AG08395 (cell line): ENCODE measurements around the gene SFMBT1.
"Not testable (repeated sequence)": the region's sequence is repeated elsewhere in the genome, so short reads cannot be mapped to it uniquely, and the experiment has no call there.

Source experiments
- DNase-seq: peaks from one replicate; pipeline ENCODE4 v3.0.0; 2012; ENCODE audit warnings: mixed read lengths, low spot score

The SFMBT1 gene

GRCh38 chr3:53072653-53073552 lies 27.0 kb upstream of the SFMBT1 start:
- DNase-seq, result peak; percentile 89

DNA sequence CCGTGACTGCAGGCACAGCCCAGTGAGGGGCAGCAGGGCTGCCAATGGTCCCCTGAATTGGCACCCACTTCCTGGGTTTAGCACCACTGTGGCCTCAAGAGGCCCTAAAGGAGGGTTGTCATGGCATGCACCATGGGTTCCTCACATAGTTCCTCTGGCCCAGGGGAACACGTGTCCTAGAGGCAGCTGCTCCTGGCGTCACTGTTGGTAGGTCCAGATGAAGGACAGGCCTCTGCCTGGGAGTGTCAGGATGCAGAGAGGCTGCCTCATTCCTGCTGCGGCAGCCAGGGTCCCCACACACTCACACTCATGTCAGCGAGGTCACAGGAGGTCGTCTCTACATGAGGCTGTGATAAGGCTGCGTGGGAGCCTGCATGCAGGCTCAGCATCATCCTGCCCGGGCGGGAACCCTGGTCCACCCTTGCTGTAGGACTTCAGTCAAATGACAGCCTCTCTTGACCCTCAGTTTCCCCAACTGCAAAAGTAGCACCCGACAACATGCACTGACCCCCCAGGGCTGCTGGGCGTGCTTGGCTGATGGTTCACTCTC lies 26.1 kb upstream of the SFMBT1 start:
- DNase-seq, result no peak

DNA sequence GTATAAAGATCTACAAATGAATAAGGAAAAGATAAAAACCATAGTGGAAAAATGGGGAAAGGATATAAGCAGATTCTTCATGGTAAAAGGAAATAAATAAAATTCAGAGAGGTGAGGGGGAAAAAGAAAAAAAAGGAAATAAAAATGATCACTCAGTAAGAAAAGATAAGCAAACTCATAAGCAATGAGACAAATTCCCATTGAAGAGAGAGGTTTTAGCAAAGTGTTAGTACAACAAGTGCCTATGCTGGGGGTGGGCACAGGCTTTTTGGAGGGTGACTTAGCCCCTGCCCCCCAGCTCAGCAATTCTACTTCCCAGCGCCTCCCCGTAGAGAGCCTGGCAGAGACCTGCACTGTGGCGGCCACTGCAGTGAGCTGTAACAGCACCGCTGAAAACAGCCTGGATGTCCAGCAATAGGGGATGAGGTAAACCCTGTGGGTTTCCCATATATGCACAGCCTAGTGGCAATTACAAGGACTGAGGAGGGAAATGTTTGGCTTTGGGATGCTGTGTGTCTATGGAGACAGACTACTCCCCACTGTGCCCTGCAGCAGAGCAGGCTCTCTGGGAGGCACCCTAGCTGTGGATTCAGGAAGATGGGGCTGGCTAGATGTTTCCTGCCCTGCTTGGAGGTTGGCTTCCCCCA lies 23.7 kb upstream of the SFMBT1 start:
- no peak for DNase-seq

DNA sequence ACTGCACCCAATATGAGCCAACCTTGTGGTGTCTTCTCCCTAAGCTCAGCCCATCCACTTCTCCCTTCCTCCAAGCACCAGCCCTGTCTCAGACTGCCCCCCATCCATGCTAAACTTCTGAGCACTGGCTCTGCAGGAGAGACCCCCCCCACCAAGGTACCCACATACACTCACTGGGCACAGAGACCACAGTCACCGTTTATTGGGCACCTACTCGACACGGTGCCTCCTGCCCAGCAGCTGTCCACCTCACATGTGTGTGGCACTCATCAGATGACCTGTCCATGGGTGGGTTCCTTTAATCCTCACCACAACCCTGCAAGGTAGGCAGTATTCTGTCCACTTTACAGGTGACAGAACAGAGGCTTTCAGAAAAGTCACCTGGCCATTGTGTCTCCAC lies 22.3 kb upstream of the SFMBT1 start:
- DNase-seq, result no peak

DNA sequence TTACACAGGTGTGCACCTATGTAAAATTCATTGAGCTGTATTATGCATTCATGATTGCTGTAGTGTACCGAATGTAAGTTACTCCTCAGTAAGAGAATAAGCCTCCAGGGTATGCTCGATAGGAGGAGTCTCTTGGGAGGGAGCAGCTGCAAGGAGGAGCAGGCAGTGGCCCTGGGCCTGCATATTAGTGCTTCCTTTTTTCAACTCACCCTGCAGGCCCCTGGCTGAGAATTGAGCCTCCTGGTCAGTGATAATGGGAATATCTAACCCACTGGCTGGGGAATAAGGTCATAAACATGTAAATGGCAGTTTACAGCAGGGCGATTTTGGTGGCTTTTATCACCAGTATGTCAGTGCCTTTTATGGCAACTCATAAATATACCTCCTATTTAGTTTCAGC lies 21.7 kb upstream of the SFMBT1 start:
- DNase-seq, result no peak

GRCh38 chr3:53065841-53066480 lies 20.1 kb upstream of the SFMBT1 start:
- no peak for DNase-seq

DNA sequence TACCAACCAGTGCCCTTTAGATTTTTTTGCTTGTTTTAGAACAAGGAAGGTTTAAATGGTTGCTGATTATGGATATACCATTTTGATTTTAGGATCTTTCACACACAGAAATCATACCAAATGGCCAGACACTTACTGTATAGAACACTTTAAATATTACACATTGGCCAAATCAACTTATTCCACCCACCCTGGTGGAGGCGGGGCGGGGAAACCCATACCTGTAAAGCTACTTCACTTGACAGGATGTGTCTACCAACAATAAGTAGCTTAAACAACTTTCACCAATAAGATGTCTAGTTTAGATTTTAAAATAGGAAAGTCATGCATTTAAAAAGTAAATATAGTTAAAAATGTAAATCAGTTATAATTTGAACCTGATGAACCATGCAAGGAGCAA lies 17.0 kb upstream of the SFMBT1 start:
- no peak for DNase-seq

GRCh38 chr3:53056442-53056841 lies 10.6 kb upstream of the SFMBT1 start:
- peak; percentile 24 for DNase-seq

GRCh38 chr3:53054233-53054632 lies 8.4 kb upstream of the SFMBT1 start:
- DNase-seq, result not testable (repeated sequence)

GRCh38 chr3:53051929-53052328 lies 6.1 kb upstream of the SFMBT1 start:
- no peak for DNase-seq

GRCh38 chr3:53049987-53050386 lies 4.1 kb upstream of the SFMBT1 start:
- no peak for DNase-seq

- peak; percentile 23 for DNase-seq
These were observed 598 bp upstream of the SFMBT1 start for GRCh38 chr3:53046171-53047170.

DNA sequence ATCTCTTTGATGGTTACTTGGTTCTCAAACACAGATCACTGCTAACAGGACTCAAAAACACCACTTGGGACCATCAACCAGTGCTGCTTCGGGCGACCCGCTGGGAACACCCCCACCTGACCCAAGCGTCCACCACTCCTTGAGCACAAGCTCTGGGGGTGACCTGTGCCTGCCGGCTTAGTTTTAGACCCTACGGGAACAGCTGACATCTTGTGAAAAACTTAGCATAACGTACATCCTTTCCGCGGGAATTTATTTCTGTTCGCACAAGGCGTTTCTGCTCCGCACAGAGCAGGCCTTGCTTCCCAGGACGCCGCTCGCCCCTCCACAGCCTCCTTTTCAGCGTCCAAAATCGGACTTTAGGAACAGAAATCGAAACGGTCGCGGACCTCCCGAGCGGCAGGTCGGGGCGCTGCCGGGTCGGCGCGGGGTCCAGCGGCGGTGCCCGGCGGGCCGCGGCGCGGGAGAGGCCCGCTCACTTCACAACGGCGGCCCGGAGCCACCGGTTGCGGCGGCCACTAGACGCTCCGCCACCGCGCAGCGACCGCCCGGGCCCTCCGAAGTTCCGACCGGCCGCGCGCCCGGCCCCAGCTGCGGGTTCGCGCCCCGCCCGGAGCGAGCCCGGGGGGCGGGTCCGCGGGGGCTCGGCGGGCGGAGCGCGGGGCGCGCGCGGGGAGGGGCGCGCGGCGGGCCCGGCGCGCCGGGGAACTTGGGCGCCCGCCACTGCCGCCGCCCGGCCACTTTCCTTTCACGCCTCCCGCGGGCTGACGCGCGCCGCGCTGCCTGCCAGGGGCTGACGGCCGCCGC lies 959 bp downstream of the SFMBT1 start:
- DNase-seq, result peak; percentile 76

- no peak for DNase-seq
These were observed 1.5 kb downstream of the SFMBT1 start for GRCh38 chr3:53044371-53044710.

- no peak for DNase-seq
These were observed 2.1 kb downstream of the SFMBT1 start for GRCh38 chr3:53043738-53044137.

DNA sequence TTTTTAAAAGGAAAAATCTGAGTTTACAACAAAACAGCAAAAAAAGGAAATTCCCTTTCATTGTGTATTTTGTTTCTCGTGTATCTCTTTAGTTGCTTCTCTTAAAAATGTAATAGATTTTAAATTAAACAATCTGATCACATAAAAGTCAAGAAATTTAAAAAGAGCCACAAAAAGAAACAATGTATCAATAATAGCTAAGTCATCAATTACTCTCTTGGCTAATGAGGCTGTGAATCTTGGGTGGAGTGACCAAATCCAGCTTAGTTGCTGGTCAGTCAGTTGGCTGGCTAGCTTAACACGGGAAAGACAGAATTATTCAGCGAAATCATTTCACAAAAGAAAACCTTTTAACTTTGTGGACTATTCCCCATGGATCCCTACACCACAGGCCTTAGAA lies 3.2 kb downstream of the SFMBT1 start:
- DNase-seq, result no peak

DNA sequence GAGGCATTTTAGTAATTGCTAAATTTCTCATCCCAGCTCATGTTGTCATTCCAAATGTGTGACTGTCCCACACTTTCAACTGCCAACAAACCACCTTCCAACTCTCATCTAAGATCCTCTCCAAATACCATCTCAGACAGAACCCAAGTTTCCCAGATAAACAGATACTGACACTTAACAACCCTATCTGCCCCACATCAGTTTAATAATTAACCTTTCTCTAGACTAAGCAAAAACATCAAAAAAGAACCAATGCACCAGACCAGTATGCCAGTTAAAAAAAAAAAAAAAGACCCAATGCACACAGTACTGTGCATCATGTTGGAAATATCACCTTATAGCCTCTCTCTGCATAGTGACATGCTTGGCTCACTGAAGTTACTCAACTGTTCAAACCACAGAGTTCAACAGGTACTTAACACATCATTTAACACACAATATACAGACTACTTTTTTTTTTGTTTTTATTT lies 5.5 kb downstream of the SFMBT1 start:
- peak; percentile 51 for DNase-seq

GRCh38 chr3:53039376-53039752 lies 6.5 kb downstream of the SFMBT1 start:
- no peak for DNase-seq

- DNase-seq, result no peak
These were observed 7.0 kb downstream of the SFMBT1 start for GRCh38 chr3:53038679-53039375.
